GM12891 (cell line): ENCODE results near the gene KIF3C.

Experiments
- POLR2A ChIP-seq: IDR thresholded peaks from 2 replicates; pipeline ENCODE4 v1.6.1; 2011; ENCODE audit warnings: low read depth, low read length, control low read depth
- POLR2AphosphoS5 ChIP-seq: IDR thresholded peaks from 2 replicates; pipeline ENCODE4 v1.6.1; 2011; ENCODE audit warnings: low read depth, low read length, control low read depth
- SPI1 ChIP-seq: IDR thresholded peaks from 2 replicates; pipeline ENCODE4 v1.6.1; 2011; ENCODE audit warnings: low read depth, low read length, control low read depth
- TAF1 ChIP-seq: IDR thresholded peaks from 2 replicates; pipeline ENCODE4 v1.6.1; 2011; ENCODE audit warnings: low read depth, low read length, control low read depth

DNA sequence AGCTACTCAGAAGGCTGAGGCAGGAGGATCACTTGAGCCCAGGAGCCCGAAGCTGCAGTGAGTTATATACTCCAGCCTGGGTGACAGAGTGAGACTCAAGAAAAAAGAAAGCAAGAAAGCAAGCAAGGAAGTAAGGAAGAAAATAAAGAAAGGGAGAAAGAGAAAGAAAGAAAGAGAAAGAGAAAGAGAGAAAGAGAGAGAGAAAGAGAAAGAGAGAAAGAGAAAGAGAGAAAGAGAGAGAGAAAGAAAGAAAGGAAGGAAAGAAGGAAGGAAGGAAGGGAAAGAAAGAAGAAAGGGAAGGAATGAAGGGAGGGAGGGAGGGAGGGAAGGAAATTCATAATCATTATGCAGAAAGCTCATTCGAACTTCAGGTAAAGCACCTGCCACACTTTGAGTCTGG, 33.9 kb downstream of the KIF3C start:
- TF ChIP-seq POLR2A (no peak), TAF1 (no peak), SPI1 (no peak), POLR2AphosphoS5 (no peak)
